GM23338 (cell line): ENCODE measurements around the gene TSTD2. TPM values are rescaled to one million over a fixed set of nuclear protein-coding genes. Genes with fewer than 3 reads are reported as not detected.
A peak's percentile ranks its signal among the peaks of the same experiment; 100 is the strongest.

Experiments used
- ATAC-seq: fragments of 200-7000 bp; cut with Tn5 transposase; 3 replicates; pipeline ENCODE4 v1.9.1; 2020
- DNase-seq: peaks from one replicate; pipeline ENCODE4 v3.0.0-alpha.2; 2015; ENCODE audit warnings: low spot score
- H2AFZ ChIP-seq: fragments of 200-600 bp; sonication (generic); 2 replicates; pipeline ENCODE4 v1.8.0; 2016; ENCODE audit warnings: antibody characterized with exemption, mild to moderate bottlenecking, moderate library complexity
- H3F3A ChIP-seq: fragments of 200-600 bp; sonication (generic); replicated peaks from 2 replicates; pipeline ENCODE4 v1.8.0; 2017; ENCODE audit warnings: antibody characterized with exemption, mixed run types, low read depth
- H3K27ac ChIP-seq: fragments of 200-600 bp; sonication (generic); 2 replicates; pipeline ENCODE4 v1.6.1; 2016; ENCODE audit warnings: low read depth
- H3K27me3 ChIP-seq: fragments of 200-600 bp; sonication (generic); 2 replicates; pipeline ENCODE4 v1.8.0; 2016; ENCODE audit warnings: mild to moderate bottlenecking, mixed run types, moderate library complexity; ENCODE audit not compliant: insufficient read depth
- H3K36me3 ChIP-seq: fragments of 200-600 bp; sonication (generic); 2 replicates; pipeline ENCODE4 v1.8.0; 2016; ENCODE audit warnings: mild to moderate bottlenecking; ENCODE audit not compliant: insufficient read depth
- H3K4me1 ChIP-seq: fragments of 200-600 bp; sonication (generic); 2 replicates; pipeline ENCODE4 v1.8.0; 2016; ENCODE audit warnings: mild to moderate bottlenecking, moderate library complexity; ENCODE audit not compliant: insufficient read depth
- H3K4me2 ChIP-seq: fragments of 200-600 bp; sonication (generic); 2 replicates; pipeline ENCODE4 v1.7.1; 2017; ENCODE audit warnings: mixed run types
- H3K4me3 ChIP-seq: fragments of 200-600 bp; sonication (generic); 2 replicates; pipeline ENCODE4 v1.6.1; 2016; ENCODE audit warnings: mixed run types
- H3K79me2 ChIP-seq: fragments of 200-600 bp; sonication (generic); replicated peaks from 2 replicates; pipeline ENCODE4 v1.8.0; 2017; ENCODE audit warnings: mild to moderate bottlenecking; ENCODE audit not compliant: insufficient read depth
- H3K9me2 ChIP-seq: fragments of 200-600 bp; sonication (generic); 2 replicates; pipeline ENCODE4 v1.8.0; 2017; ENCODE audit not compliant: insufficient read depth
- H4K20me1 ChIP-seq: fragments of 200-600 bp; sonication (generic); replicated peaks from 2 replicates; pipeline ENCODE4 v1.8.0; 2017; ENCODE audit warnings: mild to moderate bottlenecking; ENCODE audit not compliant: insufficient read depth
- H3K27ac Mint-ChIP-seq: 2 replicates; pipeline ENCODE4 v1.8.0; 2020; ENCODE audit warnings: inconsistent platforms, mild to moderate bottlenecking, moderate library complexity, mixed read lengths
- H3K27me3 Mint-ChIP-seq: 3 replicates; pipeline ENCODE4 v1.8.0; 2022; ENCODE audit warnings: low read depth, mild to moderate bottlenecking, moderate library complexity, mixed read lengths, inconsistent platforms; ENCODE audit not compliant: insufficient read depth, poor library complexity
- H3K36me3 Mint-ChIP-seq: 3 replicates; pipeline ENCODE4 v1.8.0; 2021; ENCODE audit warnings: low read depth, mild to moderate bottlenecking, inconsistent platforms, moderate library complexity, mixed read lengths
- H3K4me1 Mint-ChIP-seq: 3 replicates; pipeline ENCODE4 v1.8.0; 2020; ENCODE audit warnings: mild to moderate bottlenecking, inconsistent platforms, mixed read lengths
- H3K4me3 Mint-ChIP-seq: 3 replicates; pipeline ENCODE4 v1.8.0; 2021; ENCODE audit warnings: moderate library complexity, mild to moderate bottlenecking, inconsistent platforms, mixed read lengths
- H3K9me3 Mint-ChIP-seq: 3 replicates; pipeline ENCODE4 v1.8.0; 2020; ENCODE audit warnings: moderate library complexity, mild to moderate bottlenecking, inconsistent platforms, mixed read lengths
- CREB1 ChIP-seq: fragments of 250-450 bp; sonication (Bioruptor Pico); IDR thresholded peaks from 2 replicates; pipeline ENCODE4 v1.5.0; 2020; ENCODE audit warnings: low read depth, mild to moderate bottlenecking, moderate library complexity
- CTCF ChIP-seq, 2 experiments: fragments of 200-600 bp in 1 of 2; sonication (generic) in 1 of 2; conservative IDR thresholded peaks; 2 replicates each; pipeline versions ENCODE4 v1.5.1 to v1.6.1; 2016 to 2017; ENCODE audit warnings: antibody characterized with exemption in 2 of 2, low read depth in 2 of 2, mild to moderate bottlenecking in 2 of 2, moderate library complexity in 1 of 2
- ETS1 ChIP-seq: IDR thresholded peaks from 2 replicates; pipeline ENCODE4 v1.6.1; 2016; ENCODE audit warnings: antibody characterized with exemption
- EZH2phosphoT487 ChIP-seq: fragments of 200-600 bp; sonication (generic); IDR thresholded peaks from one replicate; pipeline ENCODE4 v1.8.1; 2018; ENCODE audit warnings: antibody characterized with exemption; ENCODE audit not compliant: unreplicated experiment
- JUNB ChIP-seq: IDR thresholded peaks from one replicate; pipeline ENCODE4 v1.6.1; 2016; ENCODE audit warnings: antibody characterized with exemption; ENCODE audit not compliant: unreplicated experiment
- NANOG ChIP-seq: IDR thresholded peaks from 2 replicates; pipeline ENCODE4 v1.6.1; 2016; ENCODE audit warnings: antibody characterized with exemption, borderline replicate concordance
- POLR2AphosphoS5 ChIP-seq: IDR thresholded peaks from 2 replicates; pipeline ENCODE4 v1.6.1; 2016; ENCODE audit warnings: antibody characterized with exemption, low read depth
- ZNF114 ChIP-seq: fragments of 250-450 bp; sonication (Bioruptor Pico); IDR thresholded peaks from 2 replicates; pipeline ENCODE4 v1.5.0; 2020; ENCODE audit warnings: mild to moderate bottlenecking, moderate library complexity
- ZNF331 ChIP-seq: fragments of 250-450 bp; sonication (Bioruptor Pico); IDR thresholded peaks from 2 replicates; pipeline ENCODE4 v1.5.0; 2020; ENCODE audit warnings: low read depth, mild to moderate bottlenecking, moderate library complexity
- ZNF462 ChIP-seq: fragments of 250-450 bp; sonication (Bioruptor Pico); IDR thresholded peaks from 2 replicates; pipeline ENCODE4 v1.5.0; 2020; ENCODE audit warnings: mild to moderate bottlenecking, moderate library complexity
- polyA plus RNA-seq: library from polyadenylated mRNA; unstranded; fragments of >200 nt; fragmentation: Nextera tagmentation; extraction: Ambion mirVana; gene quantifications from 2 replicates; pipeline ENCODE4 v1.2.1, GENCODE V29; 2016
- total RNA-seq: library from RNA; depleted of rRNA; stranded (reverse); fragments of >200 nt; shearing (Covaris generic); gene quantifications from 2 replicates; pipeline ENCODE4 v1.2.3, GENCODE V29; 2014

Gene TSTD2
- total and polyA plus RNA-seq, 2 experiments from 2014 or later = 8.5 to 21.8 TPM

- no peak overlapping the region for H3K4me2 ChIP-seq
- no peak overlapping the region for H3K27ac ChIP-seq
- no peaks in the 10 kb centered on the region for H3K36me3 ChIP-seq
- no peak for TF ChIP-seq ZNF114
- TF ChIP-seq JUNB = no peak
- no peak for TF ChIP-seq CREB1 (CRISPR knock-in tag)
- TF ChIP-seq POLR2AphosphoS5 = no peak
- peaks cover 3% of the 10 kb centered on the region; the same call in 1 of the 2 replicates for H3K4me1 ChIP-seq
- peak; percentile 49 for ATAC-seq
- Mint-ChIP-seq H3K27me3 (peaks cover 7% of the 10 kb centered on the region), H3K36me3 (no peaks in the 10 kb centered on the region), H3K4me1 (peaks cover 17% of the 10 kb centered on the region), H3K27ac (0 out of 2 replicates have a peak overlapping the region, but pooled peaks have one; percentile 6), H3K9me3 (no peaks in the 10 kb centered on the region), H3K4me3 (no peak overlapping the region)
- H3K79me2 ChIP-seq = no peaks in the 10 kb centered on the region
- no peaks in the 10 kb centered on the region for H3K27me3 ChIP-seq
- peak overlapping the region; percentile 90; the same call in 1 of the 2 replicates for H2AFZ ChIP-seq
- H4K20me1 ChIP-seq = no peaks in the 10 kb centered on the region
- H3K9me2 ChIP-seq = peaks cover 5% of the 10 kb centered on the region; the same call in 1 of the 2 replicates
- H3F3A ChIP-seq = no peaks in the 10 kb centered on the region
- no peak overlapping the region for H3K4me3 ChIP-seq
- no peak for DNase-seq
Measured at GRCh38 chr9:97564291-97565175, 68.6 kb downstream of the TSTD2 start.

- Histone ChIP-seq H3K4me3 (no peak overlapping the region), H3K4me2 (no peak overlapping the region)
- TF ChIP-seq JUNB (no peak), NANOG (no peak), ZNF462 (no peak), CTCF (conservative IDR thresholded peaks at IDR 0.05; ENCODE audit: low read depth in 2 of 2) (no peak), POLR2AphosphoS5 (no peak), ZNF331 (CRISPR knock-in tag) (no peak), EZH2phosphoT487 (no peak), ETS1 (no peak), ZNF114 (no peak)
Measured at GRCh38 chr9:97563458-97564135, 69.6 kb downstream of the TSTD2 start.

More at GRCh38 chr9:97563458-97564135, 69.6 kb downstream of the TSTD2 start:
- ATAC-seq = no peak
- H4K20me1 ChIP-seq = no peaks in the 10 kb centered on the region
- H3K4me1 ChIP-seq = peaks cover 3% of the 10 kb centered on the region; the same call in 1 of the 2 replicates
- Mint-ChIP-seq H3K27me3 (peaks cover 11% of the 10 kb centered on the region), H3K36me3 (no peaks in the 10 kb centered on the region), H3K27ac (no peak overlapping the region), H3K4me1 (peaks cover 21% of the 10 kb centered on the region), H3K9me3 (no peaks in the 10 kb centered on the region), H3K4me3 (no peak overlapping the region)
- H3F3A ChIP-seq = no peaks in the 10 kb centered on the region
- H3K27ac ChIP-seq = no peak overlapping the region
- no peaks in the 10 kb centered on the region for H3K27me3 ChIP-seq
- no peak for DNase-seq
- H3K9me2 ChIP-seq = no peaks in the 10 kb centered on the region
- H3K36me3 ChIP-seq = no peaks in the 10 kb centered on the region
- H3K79me2 ChIP-seq = no peaks in the 10 kb centered on the region
- peak overlapping the region; percentile 90; the same call in 1 of the 2 replicates for H2AFZ ChIP-seq
